GM12864 (cell line): ENCODE measurements around the gene ANO1.

ENCODE experiments used
- DNase-seq: peaks from one replicate; pipeline ENCODE4 v3.0.0-alpha.2; 2011; ENCODE audit warnings: low read depth
- H3K4me3 ChIP-seq: 2 replicates; pipeline ENCODE4 v1.5.1; 2011; ENCODE audit warnings: mild to moderate bottlenecking, low read depth, low read length, control low read depth
- TF ChIP-seq, protein P1 (sequence below): IDR thresholded peaks from 2 replicates; pipeline ENCODE4 v1.5.1; 2011; ENCODE audit warnings: low read depth, mild to moderate bottlenecking, moderate library complexity, low read length, control low read depth, inconsistent platforms; ENCODE audit errors: missing control alignments

Gene ANO1

DNA sequence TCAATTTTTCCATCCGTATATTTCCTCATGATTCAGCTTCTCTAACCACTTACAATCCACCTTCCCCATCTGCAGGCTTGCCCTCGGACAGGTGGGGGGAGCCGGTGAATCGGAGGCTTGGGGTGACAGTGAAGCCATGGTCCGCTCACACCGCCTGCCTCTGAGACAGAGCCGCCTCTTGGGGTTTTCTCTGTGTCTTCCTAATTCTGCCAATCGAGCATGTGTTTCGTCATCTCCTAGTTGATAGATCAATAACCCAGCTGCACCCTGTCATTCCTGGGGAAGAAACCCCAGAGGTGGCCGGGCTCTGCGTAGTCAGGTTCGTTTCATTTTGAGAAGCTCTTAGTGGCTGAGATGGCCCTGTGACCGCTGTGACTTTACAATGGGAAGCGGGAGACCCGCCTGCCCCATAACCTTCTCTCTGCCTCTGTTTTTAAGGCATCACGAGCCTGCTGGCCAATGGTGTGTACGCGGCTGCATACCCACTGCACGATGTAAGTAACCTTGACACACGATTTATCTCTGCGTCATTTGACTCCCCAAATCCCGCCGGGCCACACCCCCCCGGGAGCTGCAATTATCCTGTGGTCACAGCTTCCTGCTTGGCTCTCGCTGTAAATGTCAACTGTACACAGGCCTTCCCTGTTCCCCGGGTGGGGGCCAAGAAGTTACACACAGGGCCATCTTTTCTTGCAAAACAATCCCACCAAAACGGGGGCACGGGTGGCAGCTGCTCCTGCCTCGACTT is 33.3 kb downstream of the ANO1 start:
- TF ChIP-seq, protein P1, sequence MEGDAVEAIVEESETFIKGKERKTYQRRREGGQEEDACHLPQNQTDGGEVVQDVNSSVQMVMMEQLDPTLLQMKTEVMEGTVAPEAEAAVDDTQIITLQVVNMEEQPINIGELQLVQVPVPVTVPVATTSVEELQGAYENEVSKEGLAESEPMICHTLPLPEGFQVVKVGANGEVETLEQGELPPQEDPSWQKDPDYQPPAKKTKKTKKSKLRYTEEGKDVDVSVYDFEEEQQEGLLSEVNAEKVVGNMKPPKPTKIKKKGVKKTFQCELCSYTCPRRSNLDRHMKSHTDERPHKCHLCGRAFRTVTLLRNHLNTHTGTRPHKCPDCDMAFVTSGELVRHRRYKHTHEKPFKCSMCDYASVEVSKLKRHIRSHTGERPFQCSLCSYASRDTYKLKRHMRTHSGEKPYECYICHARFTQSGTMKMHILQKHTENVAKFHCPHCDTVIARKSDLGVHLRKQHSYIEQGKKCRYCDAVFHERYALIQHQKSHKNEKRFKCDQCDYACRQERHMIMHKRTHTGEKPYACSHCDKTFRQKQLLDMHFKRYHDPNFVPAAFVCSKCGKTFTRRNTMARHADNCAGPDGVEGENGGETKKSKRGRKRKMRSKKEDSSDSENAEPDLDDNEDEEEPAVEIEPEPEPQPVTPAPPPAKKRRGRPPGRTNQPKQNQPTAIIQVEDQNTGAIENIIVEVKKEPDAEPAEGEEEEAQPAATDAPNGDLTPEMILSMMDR = no peak
- no peak overlapping the region for H3K4me3 ChIP-seq
- no peak for DNase-seq

DNA sequence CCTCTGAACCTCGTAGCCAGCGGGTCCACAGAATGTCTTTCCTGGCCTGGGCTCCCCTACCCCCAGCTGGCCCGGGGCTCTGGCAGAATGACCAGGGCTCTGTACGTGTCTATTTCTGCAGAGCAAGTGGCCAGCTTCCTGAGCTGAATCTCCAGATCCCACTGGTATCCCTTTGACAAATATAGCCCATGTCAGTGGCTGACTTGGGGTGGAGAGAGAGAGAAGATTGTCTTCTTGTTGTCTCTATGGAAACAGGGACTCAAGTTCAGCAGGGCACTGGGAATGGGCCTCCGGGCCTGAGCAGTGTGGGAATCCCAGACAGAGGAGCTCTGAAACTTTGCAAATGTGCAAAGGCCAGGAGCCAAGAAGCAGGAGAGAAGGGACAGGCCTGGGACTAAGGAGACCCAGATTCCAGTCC is 33.9 kb downstream of the ANO1 start:
- TF ChIP-seq, protein P1 = no peak
- no peak for DNase-seq
- no peak overlapping the region for H3K4me3 ChIP-seq

DNA sequence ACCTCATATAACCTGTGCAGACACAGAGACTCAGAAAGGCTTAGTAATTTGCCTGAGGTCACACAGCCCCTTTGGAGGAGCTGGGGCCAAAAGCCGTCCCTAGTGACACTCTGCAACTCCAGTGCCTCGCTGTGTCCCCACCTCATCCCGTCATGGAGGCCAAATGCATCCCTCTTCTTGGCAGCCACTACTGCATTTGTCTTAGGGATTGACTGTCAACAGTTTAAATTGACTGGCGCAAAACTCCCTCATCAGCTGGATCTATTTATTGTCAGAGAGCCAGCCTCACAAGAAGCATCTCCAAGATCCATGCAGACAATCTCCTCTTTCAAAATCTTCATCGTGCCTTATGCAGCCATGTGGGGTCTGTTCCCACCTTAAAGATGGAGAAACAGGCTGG is 35.7 kb downstream of the ANO1 start:
- no peak for DNase-seq
- TF ChIP-seq, protein P1 = no peak
- no peak overlapping the region for H3K4me3 ChIP-seq

DNA sequence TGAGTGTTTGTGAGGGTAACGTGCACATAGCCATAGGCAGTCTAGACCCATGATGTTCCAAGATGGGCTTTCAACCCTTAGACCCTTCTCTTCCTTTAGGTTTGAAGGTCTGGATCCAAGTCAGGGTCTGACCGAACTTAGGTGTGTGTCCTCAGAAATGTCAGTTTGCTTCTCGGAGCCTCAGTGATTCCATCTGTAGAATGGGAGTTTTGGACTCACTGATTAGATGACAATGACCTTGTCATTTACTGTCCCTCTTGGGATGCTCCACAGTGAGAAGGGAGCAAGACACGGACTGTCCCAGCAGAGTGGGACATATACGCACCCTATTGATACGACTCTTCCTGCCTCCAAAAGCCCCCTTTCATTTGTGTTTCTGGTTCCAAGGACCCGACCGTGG is 37.7 kb downstream of the ANO1 start:
- no peak for DNase-seq
- TF ChIP-seq, protein P1 = no peak
- H3K4me3 ChIP-seq = no peak overlapping the region

DNA sequence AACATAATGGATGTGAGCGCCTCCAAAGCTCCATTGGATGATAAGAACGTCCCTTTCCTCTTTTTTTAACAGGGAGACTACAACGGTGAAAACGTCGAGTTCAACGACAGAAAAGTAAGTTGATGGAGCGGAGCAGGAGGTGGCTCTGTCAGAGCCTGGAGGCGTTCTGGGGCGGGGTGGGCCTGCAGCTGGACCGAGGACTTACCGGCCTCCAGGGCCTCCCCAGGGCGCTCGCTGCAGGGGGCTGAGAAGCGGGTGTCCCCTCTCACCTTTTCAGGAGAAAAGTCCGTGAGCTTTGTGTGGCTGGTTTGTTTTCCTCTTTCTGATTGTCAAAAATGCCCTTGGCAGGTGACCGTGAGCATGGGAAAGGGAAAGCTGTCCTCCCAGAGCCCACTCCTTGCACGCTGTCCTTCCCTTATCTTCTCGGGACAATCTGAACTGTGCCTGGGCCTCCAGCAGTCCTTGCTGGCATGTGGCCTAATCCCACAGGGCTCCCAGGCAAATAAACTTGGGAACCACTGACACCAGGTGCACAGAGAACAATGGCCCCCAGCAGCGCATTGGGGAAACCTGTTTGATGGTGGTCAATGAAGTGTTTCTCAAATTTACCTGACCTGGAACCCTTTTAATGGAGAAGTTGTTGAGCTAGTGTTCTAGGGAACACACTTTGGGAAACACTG is 38.4 kb downstream of the ANO1 start:
- TF ChIP-seq, protein P1 = no peak
- DNase-seq = no peak
- no peak overlapping the region for H3K4me3 ChIP-seq

DNA sequence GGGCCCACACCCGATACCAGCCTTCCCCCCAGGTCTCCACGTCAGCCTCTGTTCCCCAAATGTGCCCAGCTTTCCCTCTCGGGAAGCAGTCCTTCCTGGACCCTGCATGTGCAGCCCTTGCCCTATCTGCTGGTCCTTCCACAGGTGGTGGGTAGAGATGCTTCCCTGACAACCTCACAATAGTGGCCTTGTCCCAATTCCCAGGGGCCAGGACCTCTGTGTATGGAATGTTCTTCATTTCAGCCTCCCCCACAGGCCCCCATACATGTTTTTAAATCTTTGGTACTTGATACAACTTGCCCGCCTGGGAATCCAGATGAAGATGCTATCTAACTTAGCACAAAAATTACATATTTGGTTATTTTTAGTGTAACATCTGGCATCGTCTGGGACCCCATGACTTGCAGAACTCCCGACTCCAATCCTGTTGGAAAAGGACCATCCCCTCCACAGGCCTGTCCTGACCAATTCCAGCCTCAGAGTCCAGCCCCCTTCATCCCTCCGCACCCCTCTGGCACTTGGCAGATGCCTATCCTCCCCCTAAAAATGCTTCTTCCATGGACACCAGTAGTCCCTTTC is 39.5 kb downstream of the ANO1 start:
- DNase-seq = no peak
- no peak overlapping the region for H3K4me3 ChIP-seq
- TF ChIP-seq, protein P1 = no peak

DNA sequence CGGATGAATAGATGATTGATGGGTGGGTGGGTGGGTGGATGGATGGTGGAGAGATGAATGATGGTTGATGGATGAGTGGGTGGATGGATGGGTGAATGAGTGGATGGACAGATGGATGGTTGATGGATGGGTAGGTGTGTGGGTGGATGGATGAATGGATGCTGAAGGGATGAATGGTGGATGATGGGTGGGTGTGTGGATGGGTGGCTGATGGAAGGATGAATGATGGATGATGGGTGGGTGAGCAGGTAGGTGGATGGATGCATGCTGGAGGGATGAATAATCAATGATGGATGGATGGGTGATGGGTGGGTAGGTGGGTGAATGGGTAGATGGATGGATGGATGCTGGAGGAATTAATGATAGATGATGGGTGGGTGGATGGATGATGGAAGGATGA is 40.5 kb downstream of the ANO1 start:
- TF ChIP-seq, protein P1 = no peak
- no peak overlapping the region for H3K4me3 ChIP-seq
- DNase-seq = no peak
